CD4-positive, alpha-beta T cell treated with Interleukin-6 for 4 hours (primary cell): Measurements from ENCODE around the gene TMEM181.
"Not testable (repeated sequence)": the region's sequence is repeated elsewhere in the genome, so short reads cannot be mapped to it uniquely, and the experiment has no call there.

ENCODE experiments used
- DNase-seq: peaks from one replicate; pipeline ENCODE4 v3.0.0-alpha.2; 2020; ENCODE audit warnings: mixed read lengths

TMEM181 gene

DNA sequence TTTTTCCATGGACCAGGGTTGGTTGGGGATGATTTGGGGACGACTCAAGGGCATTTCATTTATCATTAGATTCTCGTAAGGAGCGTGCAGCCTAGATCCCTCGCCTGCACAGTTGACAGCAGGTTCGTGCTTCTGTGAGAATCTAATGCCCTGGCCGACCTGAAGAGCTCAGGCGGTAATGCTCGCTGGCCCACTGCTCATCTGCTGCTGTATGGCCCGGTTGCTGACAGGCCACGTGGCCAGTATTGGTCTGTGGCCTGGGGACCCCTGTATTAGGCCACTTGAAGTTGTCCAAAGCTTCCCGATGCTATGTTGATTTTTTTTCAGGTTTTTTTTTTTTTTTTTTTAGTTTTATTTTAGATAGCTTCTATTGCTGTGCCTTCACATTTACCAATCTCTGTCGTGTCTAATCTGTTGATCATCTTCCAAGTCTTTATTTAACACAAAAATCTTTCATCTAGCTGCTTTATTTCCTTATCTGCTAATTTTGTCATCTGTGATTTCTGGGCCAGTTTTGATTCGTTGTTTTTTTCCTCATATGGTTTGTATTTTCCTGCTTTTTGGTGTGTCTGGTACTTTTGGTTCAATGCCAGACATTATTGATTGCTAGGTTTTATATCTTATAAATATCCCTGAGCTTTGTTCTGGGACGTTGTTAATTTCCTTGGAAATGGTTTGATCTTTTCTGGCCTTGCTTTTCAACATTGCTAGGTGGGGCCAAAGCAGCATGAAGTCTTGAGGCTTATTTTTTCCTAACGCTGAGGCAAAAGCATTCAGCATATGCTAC, 43.6 kb downstream of the TMEM181 start:
- DNase-seq: no peak

DNA sequence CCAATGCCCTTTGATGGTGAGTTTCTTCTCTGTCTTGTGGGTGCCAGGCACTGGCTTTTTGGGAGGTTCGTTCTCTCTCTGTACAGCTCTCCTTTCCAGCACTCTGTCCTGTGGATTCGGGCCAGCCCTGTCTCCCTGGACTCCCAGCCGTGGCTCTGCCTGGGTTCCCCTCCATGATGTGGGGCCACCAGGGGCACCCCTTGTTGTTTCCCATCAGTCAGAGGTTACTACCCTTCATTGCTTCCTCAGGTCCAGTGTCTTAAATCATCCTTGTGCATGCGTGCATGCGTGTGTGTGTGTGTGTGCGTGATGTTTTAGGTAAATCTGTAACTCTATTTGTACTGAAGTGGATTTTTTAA, 44.1 kb downstream of the TMEM181 start:
- DNase-seq: no peak

DNA sequence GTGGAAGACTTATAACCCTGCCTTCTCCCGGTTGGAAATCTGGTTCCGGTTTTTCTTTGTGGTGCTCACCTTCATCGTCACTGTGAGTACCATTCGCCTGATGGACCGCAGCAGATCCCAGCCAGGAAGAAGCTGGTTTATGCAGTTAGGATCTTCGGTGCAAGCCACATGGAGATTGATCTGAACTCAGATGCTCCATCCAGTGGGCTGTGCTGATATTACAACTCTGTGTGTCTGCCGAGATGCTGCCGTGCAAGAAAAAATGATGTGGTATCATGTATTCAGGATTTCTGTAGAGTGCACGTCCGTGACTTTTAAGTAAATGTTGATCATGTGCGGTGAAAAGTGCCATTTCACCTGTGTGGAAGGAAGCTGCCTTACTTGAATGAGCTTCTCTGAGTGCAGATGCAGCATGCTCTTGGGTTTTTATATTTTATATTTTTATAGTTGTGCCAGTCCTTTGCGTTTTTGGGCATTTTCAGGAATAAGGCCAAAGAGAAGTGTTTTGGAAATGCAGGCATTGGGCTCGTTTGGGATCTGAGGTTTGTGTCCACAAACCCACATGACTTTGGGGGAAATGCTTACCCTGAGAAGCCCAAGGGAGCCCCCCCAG, 45.5 kb downstream of the TMEM181 start:
- peak; percentile 59 for DNase-seq

DNA sequence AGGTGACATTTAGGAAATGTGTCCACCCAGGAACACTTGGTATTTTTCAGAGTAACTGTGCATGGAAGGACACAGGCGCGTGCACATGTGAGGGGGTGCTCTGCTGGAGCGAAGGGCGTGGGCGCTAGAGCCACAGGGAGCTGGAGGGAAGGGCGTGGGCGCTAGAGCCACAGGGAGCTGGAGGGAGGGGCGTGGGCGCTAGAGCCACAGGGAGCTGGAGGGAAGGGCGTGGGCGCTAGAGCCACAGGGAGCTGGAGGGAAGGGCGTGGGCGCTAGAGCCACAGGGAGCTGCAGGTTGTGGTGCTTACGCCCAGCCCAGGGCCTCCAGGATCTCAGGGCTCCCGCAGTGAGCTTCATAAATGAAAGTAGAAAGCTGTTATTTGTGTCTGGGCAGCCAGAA, 46.1 kb downstream of the TMEM181 start:
- DNase-seq: not testable (repeated sequence)

DNA sequence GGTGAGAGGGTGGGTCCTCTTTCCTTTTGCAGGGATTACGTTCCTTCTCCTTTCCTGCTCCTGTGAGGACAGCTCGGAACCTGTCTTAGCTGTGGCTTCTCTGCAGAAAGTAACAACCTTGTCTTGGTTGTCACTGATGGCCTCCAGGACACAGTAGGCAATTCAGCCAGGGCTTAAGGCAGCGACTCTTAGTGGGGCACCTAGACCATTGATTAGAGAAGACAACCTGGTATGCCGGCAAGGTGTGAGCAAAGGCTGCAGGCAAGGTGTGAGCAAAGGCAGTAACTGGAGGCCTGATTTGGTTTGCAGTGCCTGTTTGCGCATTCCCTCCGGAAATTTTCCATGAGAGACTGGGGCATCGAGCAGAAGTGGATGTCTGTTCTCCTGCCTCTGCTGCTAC, 47.0 kb downstream of the TMEM181 start:
- no peak for DNase-seq

DNA sequence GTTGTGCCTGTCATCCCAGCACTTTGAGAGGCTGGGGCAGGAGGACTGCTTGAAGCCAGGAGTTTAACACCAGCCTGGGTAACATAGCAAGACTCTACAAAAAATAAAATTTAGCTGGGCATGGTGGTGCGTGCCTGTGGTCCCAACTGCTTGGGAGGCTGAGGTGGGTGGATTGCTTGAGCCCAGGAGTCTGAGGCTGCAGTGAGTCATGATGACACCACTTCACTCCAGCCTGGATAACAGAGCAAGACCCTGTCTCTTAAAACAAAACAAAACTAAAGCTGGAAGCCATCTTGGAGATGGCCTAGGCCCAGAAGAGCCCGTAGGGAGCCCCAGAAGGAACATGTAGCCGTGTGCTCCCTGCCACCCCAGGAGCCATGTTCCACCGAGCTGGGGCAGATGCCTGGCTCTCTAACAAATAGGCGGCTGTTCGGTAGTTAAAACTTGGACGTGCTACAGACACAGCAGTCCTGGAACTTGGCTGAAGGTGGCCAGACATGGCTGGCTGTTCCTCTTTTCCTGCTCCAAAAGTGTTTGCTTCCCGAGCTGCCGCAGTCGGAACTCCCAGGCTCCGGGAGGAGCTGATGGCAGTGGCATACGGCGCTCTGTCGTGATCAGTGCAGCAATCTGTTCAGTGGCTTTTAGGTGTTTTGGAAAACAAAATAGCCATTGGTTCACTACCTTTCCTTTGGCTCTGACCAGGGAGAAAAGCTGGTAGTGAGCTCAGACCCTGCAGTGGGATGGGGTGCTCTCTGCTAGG, 47.7 kb downstream of the TMEM181 start:
- DNase-seq: no peak

DNA sequence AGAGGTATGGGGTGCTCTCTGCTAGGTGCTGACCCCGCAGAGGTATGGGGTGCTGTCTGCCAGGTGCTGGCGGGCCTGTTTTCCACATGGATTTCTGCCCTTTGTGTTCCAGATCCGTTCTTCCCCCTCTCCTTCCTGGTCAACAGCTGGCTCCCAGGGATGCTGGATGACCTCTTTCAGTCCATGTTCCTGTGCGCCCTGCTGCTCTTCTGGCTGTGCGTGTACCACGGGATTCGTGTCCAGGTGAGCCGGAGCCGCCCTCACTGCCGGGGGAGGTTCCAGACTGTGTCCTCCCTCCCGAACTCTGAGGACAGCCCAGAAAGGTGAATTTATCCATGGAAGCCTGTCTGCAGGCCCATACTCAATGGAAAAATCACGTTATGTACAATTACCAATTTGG, 48.3 kb downstream of the TMEM181 start:
- no peak for DNase-seq

DNA sequence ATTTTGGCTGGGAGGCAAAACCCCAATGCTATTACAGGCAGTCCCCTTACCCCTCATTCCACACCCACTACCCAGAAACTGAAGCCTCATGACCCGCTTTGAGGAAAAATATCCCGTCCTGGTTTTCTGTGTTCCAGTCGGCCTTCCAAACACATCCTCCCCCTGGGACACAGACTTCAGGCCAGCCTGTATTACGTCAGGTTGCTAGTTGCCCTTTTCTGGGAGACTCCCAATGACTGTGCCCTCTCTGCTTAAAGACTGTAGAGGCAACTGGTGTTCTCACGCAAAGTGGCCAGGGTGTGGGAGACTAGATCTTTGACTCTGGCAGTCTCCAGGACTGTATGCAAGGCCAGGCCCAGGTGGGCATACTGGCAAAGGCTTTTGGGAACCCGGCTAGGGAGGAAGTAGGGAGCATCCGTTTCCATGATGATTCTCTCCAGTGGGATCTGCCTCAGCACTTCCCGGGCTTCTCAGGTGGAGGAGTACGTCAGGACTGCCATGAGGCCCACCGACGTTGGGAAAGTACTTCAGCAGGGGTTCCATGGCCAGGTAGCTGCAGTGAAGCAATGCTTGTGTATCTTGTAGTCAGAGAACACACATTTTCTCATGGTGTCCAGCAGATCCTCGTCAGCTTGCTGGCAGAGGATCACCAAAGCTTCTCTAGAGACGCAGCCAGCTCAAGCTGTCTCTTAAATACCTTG, 49.7 kb downstream of the TMEM181 start:
- no peak for DNase-seq

DNA sequence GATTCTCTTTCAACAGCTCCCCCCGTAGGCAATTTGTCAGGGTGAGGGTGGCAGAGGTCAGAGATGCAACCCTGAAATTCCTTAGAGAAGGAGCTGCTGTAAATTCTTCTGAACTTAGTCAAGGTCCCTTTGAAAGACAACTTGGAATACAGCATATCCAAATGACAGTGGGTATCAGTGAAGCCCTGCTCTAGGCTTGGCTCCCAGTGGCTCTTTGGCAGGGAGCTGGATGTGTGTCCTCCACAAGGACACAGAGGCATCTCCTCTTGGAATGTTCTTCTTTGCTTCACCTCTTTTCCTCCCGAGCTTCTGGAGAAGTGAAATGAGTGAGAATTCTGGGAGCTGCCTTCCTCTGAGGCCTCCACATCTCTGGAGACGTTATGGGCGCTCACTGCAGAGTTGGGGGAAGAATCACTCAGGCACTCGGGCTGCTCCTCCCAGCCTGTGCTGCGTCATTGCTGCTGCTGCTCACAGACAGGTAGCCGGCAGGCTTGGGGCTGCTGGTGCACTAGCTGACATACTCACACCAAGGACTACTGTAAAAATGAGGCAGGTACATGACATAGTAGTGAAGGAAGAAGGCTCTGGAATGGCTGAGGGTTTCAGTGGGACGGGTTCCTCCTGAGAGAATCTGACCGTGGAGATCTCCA, 50.6 kb downstream of the TMEM181 start:
- no peak for DNase-seq

DNA sequence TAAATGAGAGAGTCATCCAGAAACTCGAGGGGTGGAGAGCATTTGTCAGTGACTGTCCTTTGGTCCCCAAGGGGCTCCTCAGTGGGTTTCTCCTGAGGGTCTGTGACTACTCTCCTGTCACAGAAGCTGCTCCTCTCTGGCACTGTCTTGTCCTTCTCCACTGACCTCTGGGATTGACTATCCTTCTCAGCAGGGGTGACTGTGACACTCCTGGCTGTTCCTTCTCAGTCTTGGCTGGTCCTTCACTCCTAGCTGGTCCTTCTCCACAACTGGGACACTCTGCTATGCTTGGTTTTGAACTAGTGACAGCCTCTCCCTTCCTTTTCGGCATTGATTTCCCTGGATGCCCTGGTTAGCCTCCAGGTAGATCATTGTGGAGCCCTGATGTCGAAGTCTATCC, 51.1 kb downstream of the TMEM181 start:
- no peak for DNase-seq

DNA sequence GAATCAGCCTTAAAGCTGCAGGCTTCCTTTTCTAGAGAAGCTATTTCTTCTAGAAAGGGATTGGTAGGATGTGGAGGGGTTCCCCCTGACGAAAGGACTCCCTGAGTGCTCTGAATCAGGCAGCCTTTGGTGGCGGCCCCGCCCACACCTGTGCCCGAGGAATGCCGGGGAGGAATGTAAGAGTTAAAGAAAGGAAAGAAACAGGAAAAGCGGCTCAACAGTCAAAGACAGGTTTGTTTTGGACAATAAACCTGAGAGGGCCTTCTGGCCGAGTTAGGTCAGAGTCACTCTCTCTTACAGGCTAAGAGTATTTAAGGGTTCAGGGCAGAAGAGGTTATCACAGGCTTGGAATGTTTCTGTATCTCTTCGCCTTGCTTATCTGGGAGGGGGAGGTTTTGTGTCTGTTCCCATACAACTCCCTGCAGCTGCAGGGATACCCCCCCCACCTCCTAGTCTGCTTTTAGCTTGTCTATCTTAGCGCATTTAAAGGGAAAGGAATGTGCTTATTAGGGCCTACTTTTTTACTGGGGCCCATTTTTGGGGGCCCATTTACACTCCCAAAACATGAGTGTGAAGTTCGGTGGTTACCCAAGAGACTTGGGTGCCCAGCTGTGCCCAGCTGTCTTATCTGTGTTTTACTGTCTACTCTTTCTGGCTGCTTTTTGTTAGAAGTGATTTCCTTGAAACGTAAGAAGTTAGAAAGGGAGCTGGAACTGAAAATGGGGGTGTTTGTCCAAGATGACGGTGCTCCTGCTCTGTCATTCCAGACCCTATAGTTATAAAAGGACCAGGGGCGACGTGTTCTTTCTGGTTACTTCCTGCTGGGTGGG, 51.9 kb downstream of the TMEM181 start:
- no peak for DNase-seq

DNA sequence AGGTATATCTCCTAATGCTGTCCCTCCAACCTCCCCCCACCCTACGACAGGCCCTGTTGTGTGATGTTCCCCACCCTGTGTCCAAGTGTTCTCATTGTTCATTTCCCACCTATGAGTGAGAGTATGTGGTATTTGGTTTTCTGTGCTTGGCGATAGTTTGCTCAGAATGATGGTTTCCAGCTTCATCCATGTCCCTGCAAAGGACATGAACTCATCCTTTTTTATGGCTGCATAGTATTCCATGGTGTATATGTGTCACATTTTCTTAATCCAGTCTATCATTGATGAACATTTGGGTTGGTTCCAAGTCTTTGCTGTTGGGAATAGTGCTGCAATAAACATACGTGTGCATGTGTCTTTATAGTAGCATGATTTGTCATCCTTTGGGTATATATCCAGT, 54.7 kb downstream of the TMEM181 start:
- not testable (repeated sequence) for DNase-seq

DNA sequence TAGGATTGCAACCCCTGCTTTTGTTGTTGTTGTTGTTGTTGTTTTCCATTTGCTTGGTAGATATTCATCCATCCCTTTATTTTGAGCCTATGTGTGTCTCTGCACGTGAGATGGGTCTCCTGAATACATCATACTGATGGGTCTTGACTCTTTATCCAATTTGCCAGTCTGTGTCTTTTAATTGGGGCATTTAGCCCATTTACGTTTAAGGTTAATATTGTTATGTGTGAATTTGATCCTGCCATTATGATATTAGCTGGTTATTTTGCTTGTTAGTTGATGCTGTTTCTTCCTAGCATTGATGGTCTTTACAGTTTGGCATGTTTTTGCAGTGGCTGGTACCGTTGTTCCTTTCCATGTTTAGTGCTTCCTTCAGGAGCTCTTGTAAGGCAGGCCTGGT, 58.4 kb downstream of the TMEM181 start:
- not testable (repeated sequence) for DNase-seq

DNA sequence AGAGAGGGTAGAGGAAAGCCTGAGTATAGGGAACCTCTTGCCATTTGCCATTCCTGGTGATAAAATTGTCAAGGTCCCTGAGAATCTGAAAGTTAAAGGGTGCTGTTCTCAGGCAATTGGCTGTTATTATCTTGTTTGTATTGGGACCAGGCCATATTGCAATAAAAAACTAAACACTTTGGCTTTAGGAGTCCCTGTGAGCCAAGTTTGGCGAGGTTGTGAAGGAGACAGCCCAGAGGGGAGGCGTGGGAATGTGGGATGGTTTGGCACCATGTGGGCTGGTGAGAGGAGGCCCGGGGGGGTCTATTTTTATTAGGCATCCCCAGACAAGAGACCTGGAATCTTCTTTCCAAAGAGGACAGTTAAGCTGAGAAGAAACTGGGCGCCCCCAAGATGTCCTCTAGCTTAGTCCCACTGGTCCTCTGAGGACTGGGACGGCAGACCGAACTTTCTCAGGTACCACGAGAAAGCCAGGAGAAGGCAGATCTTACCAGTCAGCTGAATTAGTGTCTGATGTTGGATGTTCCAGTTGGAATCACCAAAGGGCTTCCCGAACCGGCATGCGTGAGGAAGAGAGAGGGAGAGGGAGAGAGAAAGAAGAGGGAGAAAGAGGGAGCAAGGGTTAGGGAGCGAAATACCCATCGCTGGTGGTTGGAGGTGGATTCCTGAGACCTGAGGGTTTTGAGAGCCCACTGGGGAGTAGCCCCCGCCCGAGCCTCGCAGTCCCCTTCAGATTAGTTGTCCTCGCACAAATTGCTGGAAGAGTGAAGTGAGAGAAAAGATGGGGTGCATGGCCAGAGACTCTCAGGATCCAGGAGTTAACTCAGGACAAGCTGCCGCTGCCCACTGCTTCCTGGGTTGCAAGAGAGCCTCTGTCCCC, 60.3 kb downstream of the TMEM181 start:
- DNase-seq: no peak

DNA sequence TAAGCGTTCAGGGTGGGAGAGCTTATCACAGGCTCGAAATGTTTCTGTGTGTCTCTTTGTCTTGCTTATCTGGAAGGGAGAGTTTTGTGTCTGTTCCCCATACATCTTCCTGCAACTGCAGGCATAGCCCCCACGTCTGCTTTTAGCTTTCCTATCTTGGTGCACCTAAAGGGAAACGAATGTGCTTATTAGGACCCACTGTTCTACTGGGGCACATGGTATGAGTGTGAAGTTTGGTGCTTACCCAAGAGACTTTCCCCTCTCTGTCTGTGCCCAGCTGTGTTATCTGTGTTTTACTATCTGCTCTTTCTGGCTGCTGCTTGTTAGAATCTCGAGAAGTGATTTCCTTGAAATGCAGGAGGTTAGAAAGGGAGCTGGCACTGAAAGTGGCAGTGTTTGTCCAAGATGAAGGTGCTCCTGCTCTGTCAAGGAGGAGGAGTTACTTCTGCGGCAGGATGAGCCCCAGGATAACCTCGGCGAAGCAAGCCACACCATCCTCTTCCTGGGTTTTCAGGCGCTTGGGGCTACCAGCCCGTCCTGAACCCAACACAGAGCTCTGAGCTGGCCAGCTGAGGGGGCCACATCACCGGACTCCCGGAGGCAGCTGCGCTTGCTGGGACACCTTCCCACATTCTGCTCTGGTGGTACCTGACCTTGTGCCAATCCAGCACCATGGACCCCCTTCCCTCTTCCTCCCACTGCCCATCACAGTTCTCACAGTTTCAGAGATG, 61.2 kb downstream of the TMEM181 start:
- DNase-seq: no peak

DNA sequence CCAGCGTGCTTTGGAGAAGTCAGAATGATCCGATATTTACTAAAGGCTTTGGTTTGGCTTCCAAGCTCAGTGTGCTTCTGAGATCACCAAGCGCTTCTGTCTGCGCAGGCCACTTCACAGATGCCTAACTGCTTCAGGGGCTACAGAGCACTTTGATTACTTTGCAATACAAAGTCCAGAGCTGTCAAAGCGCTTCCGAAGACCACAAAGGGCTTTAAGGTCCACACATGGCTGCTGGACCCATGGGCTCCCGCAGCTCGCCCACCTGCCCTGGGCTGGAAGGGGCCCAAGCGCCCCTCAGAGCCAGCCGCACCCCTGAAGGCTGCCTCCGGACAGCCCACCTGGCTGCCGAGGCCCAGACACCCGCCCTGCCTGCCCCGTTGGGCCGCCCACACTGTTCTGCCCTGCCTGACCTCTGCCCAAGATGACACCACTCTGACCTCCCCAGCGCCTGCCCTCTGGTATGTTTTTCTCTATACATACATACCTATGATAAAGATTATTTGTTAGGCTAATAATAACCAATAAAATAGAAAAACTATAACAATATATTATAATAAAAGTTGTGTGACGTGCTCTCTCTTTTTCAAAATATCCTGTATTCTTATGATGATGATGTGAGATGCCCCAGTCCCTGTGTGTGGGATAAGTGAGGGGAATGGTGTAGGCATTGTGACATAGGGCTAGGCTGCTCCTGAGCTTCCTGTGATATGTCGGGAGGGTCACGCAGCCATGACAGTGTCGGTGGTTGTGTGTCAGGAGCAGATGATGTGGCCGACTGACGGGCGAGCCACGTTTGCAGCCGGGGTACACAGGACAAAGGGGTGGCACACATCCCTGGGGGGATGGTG, 62.0 kb downstream of the TMEM181 start:
- DNase-seq: no peak

DNA sequence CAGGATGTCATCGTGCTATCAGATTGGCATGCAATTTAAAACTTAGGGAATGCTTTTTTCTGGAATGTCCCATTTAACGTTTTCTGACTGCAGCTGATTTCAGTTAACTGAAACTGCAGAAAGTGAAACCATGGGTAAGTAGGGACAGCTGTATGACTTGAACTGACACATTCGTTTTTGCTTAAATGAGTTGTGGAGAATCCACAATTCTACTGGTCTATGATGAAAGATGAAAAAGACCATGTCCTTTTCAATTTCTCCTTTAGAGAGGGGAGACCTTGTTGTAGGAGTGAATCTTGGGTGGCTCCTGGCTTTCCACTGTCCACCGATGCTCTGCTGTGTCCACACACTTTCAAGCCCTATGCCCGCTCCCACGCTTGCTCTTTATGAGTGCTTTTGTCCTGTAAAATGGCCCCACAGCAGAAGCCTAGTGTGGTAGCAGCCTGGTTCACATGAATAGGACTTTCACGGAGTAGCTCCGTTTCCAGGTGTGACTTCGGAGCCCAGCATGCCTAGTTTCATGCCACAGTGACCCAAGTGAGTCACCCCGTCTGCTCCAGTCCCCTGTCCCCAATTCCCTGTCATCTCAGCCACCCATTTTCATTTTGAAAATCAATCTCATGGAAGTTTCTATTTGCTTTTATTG, 62.8 kb downstream of the TMEM181 start:
- no peak for DNase-seq
